NCI-H2171 (cell line): ENCODE results near the gene PACS1.

ENCODE experiments used
- DNase-seq: peaks from one replicate; lab custom pipeline; 2025; lab: John Stamatoyannopoulos, UW

The PACS1 gene

GRCh38 chr11:66290330-66290621 lies 220.2 kb downstream of the PACS1 start:
- DNase-seq: no peak

- DNase-seq: no peak
Measured at GRCh38 chr11:66291303-66291705, 221.2 kb downstream of the PACS1 start.

- DNase-seq: no peak
Measured at GRCh38 chr11:66291706-66292542, 221.9 kb downstream of the PACS1 start, which contains the start of gene TMEM151A. TMEM151A (plus strand) TSS chr11:66291894; CDS start chr11:66292014, 120 bp downstream.

- no peak for DNase-seq
Measured at GRCh38 chr11:66292543-66293332, 222.7 kb downstream of the PACS1 start.

- DNase-seq: no peak
Measured at GRCh38 chr11:66293352-66293751, 223.3 kb downstream of the PACS1 start.

- no peak for DNase-seq
Measured at GRCh38 chr11:66293777-66294625, 223.9 kb downstream of the PACS1 start.
